Endothelial cell of umbilical vein (primary cell): ENCODE data around the gene FUBP3. TPM values are rescaled to one million over a fixed set of nuclear protein-coding genes. Genes with fewer than 3 reads are reported as not detected.

ENCODE experiments used
- BruUV-seq: library from RNA; stranded (reverse); fragments of 400-500 nt; replicated peaks from 2 replicates; lab custom pipeline; 2021; lab: Mats Ljungman, UMichigan
- CTCF ChIA-PET: fragments of 300-600, 350-600 bp; sonication (Branson Sonifier 250); formaldehyde crosslinking; loops from one replicate; lab custom pipeline; 2021; ENCODE audit warnings: antibody characterized with exemption, inconsistent platforms; lab: Charles Lee
- POLR2A ChIA-PET: fragments of 300-600, 350-600 bp; sonication (Branson Sonifier 250); formaldehyde crosslinking; loops from one replicate; lab custom pipeline; 2021; ENCODE audit warnings: antibody characterized with exemption, inconsistent platforms; lab: Charles Lee
- DNase-seq: peaks from one replicate; pipeline ENCODE4 v3.0.0-alpha.2; 2011; ENCODE audit warnings: low read depth, low spot score
- FAIRE-seq: peaks from 2 replicates; lab custom pipeline; 2011; peaks lifted over from hg19 to GRCh38; lab: Jason Lieb, UNC
- H2AFZ ChIP-seq: 2 replicates; pipeline ENCODE4 v1.6.0; 2012; ENCODE audit warnings: low read depth, low read length, control low read depth, inconsistent platforms
- H3K27ac ChIP-seq: 2 replicates; pipeline ENCODE4 v1.5.1; 2011; ENCODE audit warnings: low read depth, mild to moderate bottlenecking, control low read depth, low read length, moderate library complexity; ENCODE audit not compliant: insufficient read depth
- H3K27me3 ChIP-seq, 2 experiments: 2 replicates each; pipeline versions ENCODE4 v1.6.0 to v1.6.1; 2011; ENCODE audit warnings: low read length in 2 of 2, mixed read lengths in 1 of 2; ENCODE audit not compliant: control insufficient read depth in 2 of 2, insufficient read depth in 2 of 2
- H3K36me3 ChIP-seq, 2 experiments: 2 replicates in 1 of 2; 3 replicates in 1 of 2; pipeline ENCODE4 v1.5.1; 2011; ENCODE audit warnings: low read length in 2 of 2, mild to moderate bottlenecking in 1 of 2, moderate library complexity in 1 of 2; ENCODE audit not compliant: control insufficient read depth in 2 of 2, insufficient read depth in 2 of 2; ENCODE audit errors: extremely low read depth in 1 of 2
- H3K4me1 ChIP-seq: 3 replicates; pipeline ENCODE4 v1.5.1; 2011; ENCODE audit warnings: mild to moderate bottlenecking, low read length; ENCODE audit not compliant: control insufficient read depth, insufficient read depth; ENCODE audit errors: extremely low read depth
- H3K4me2 ChIP-seq: 2 replicates; pipeline ENCODE4 v1.6.1; 2011; ENCODE audit warnings: low read length, control low read depth, mixed read lengths; ENCODE audit not compliant: insufficient read depth
- H3K4me3 ChIP-seq, 3 experiments: fragments of 200-600 bp in 1 of 3; sonication (generic), shearing (Covaris generic) in 1 of 3; replicated peaks in 1 of 3; 2 replicates each; pipeline ENCODE4 v1.5.1; 2011 to 2016; ENCODE audit warnings: control low read depth in 3 of 3, low read length in 3 of 3, mild to moderate bottlenecking in 2 of 3, inconsistent platforms in 1 of 3, low read depth in 1 of 3, moderate library complexity in 1 of 3; ENCODE audit not compliant: insufficient read depth in 1 of 3
- H3K79me2 ChIP-seq: 2 replicates; pipeline ENCODE4 v1.6.0; 2012; ENCODE audit warnings: low read length, inconsistent platforms; ENCODE audit not compliant: control insufficient read depth, insufficient read depth
- H3K9ac ChIP-seq: replicated peaks from 2 replicates; pipeline ENCODE3; 2011; ENCODE audit warnings: low read length, control low read depth; ENCODE audit not compliant: insufficient read depth; ENCODE audit errors: extremely low read depth
- H3K9me1 ChIP-seq: replicated peaks from 3 replicates; pipeline ENCODE4 v1.6.0; 2011; ENCODE audit warnings: mild to moderate bottlenecking, low read length; ENCODE audit not compliant: control insufficient read depth, insufficient read depth; ENCODE audit errors: extremely low read depth
- H3K9me3 ChIP-seq: replicated peaks from 2 replicates; pipeline ENCODE4 v1.5.1; 2012; ENCODE audit warnings: low read length, inconsistent platforms; ENCODE audit not compliant: control insufficient read depth, insufficient read depth
- H4K20me1 ChIP-seq: replicated peaks from 2 replicates; pipeline ENCODE3; 2011; ENCODE audit warnings: mild to moderate bottlenecking, low read length; ENCODE audit not compliant: control insufficient read depth, insufficient read depth; ENCODE audit errors: extremely low read depth
- CTCF ChIP-seq, 2 donors: IDR thresholded peaks; 1 replicate in 1 of 2; 2 replicates in 1 of 2; pipeline ENCODE4 v1.5.1; 2011; ENCODE audit warnings: low read length in 2 of 2, mild to moderate bottlenecking in 2 of 2, moderate library complexity in 2 of 2, control low read depth in 1 of 2, inconsistent platforms in 1 of 2, low read depth in 1 of 2; ENCODE audit not compliant: insufficient read depth in 1 of 2; ENCODE audit errors: extremely low read depth in 1 of 2
- FOS ChIP-seq: IDR thresholded peaks from 2 replicates; pipeline ENCODE4 v1.6.1; 2011; ENCODE audit warnings: mild to moderate bottlenecking, low read length, moderate library complexity, borderline replicate concordance; ENCODE audit not compliant: insufficient read depth
- GATA2 ChIP-seq: IDR thresholded peaks from 2 replicates; pipeline ENCODE4 v1.7.0; 2011; ENCODE audit warnings: low read depth, mild to moderate bottlenecking, moderate library complexity, mixed read lengths, low read length; ENCODE audit not compliant: insufficient read length, insufficient read depth
- JUN ChIP-seq: IDR thresholded peaks from 2 replicates; pipeline ENCODE4 v1.6.1; 2011; ENCODE audit warnings: borderline replicate concordance, low read depth; ENCODE audit not compliant: insufficient read length, insufficient read depth
- MYC ChIP-seq: IDR thresholded peaks from one replicate; pipeline ENCODE4 v1.6.1; 2011; ENCODE audit warnings: mild to moderate bottlenecking, low read depth, low read length
- POLR2AphosphoS5 ChIP-seq: IDR thresholded peaks from 2 replicates; pipeline ENCODE4 v1.6.1; 2012; ENCODE audit warnings: low read depth, mild to moderate bottlenecking, control low read depth, low read length, moderate library complexity; ENCODE audit not compliant: insufficient read depth
- dilution Hi-C: fragments of 300-500 bp; cut with MboI; formaldehyde crosslinking; loops from one replicate; pipeline ENCODE4 v1.15.0; 2019; ENCODE audit warnings: low sequenced_read_pairs; ENCODE audit not compliant: extremely low pct_ligation_motif_present
- intact Hi-C: fragments of 100-400 bp; cut with micrococcal nuclease; formaldehyde crosslinking; loops from one replicate; pipeline ENCODE4 v1.10.0; 2022
- polyA plus RNA-seq, 4 experiments: library from polyadenylated mRNA; depleted of rRNA in 3 of 4; stranded (reverse) in 3 of 4; unstranded in 1 of 4; fragments of >200 nt; gene quantifications; 2 replicates each; pipeline versions ENCODE4 v1.2.1 to v1.2.3, GENCODE V29; 2011 to 2012; ENCODE audit warnings: missing spikeins in 1 of 4
- total RNA-seq: library from RNA; stranded (reverse); gene quantifications from 2 replicates; pipeline ENCODE4 v1.2.3, GENCODE V29; 2021

FUBP3 gene
- total and polyA plus RNA-seq, 2 donors (not counting 3 experiments of a cell fraction or from before 2014, with no cell fraction given) = 19.4 to 50.9 TPM

GRCh38 chr9:130640681-130641080 lies 61.3 kb downstream of the FUBP3 start:
- Histone ChIP-seq H3K27me3 (no peaks in the 10 kb centered on the region), H3K9ac (no peak overlapping the region), H3K27ac (no peak overlapping the region), H3K9me3 (no peaks in the 10 kb centered on the region), H3K4me3 (no peak overlapping the region), H3K4me1 (no peaks in the 10 kb centered on the region), H3K4me2 (no peak overlapping the region), H3K9me1 (no peaks in the 10 kb centered on the region), H3K79me2 (no peaks in the 10 kb centered on the region), H2AFZ (no peak overlapping the region), H3K36me3 (peaks cover 0 to 17% of the 10 kb centered on the region in 2 experiments), H4K20me1 (no peaks in the 10 kb centered on the region)
- no TSS peak for BruUV-seq
- DNase-seq (no peak), FAIRE-seq (no peak)
- ChIA-PET POLR2A (no interaction called here), CTCF (interaction anchor here (1.1 kb wide), 1 partner anchor 41 kb away, joined by 4 read pairs; no protein-coding TSS in a partner anchor)
- dilution Hi-C loops (no loop called here), intact Hi-C loops (no loop called here)
- no peak for TF ChIP-seq FOS
- TF ChIP-seq GATA2 = no peak
- no peak for TF ChIP-seq MYC
- no peak for TF ChIP-seq JUN
- TF ChIP-seq CTCF (IDR thresholded peaks at IDR 0.05; ENCODE audit: extremely low read depth in 1 of 2, insufficient read depth in 1 of 2, low read depth in 1 of 2, low read length in 2 of 2) = no peak
- no peak for TF ChIP-seq POLR2AphosphoS5
